HUES64 (cell line): ENCODE measurements around the gene PRDX2.
A peak's percentile ranks its signal among the peaks of the same experiment; 100 is the strongest.

Source experiments
- H3K27ac ChIP-seq: 2 replicates; pipeline ENCODE4 v1.7.0; 2013; ENCODE audit warnings: low read depth, low read length, inconsistent platforms
- H3K27me3 ChIP-seq: 2 replicates; pipeline ENCODE4 v1.6.1; 2013; ENCODE audit warnings: mild to moderate bottlenecking, low read length; ENCODE audit not compliant: insufficient read depth
- H3K36me3 ChIP-seq: 2 replicates; pipeline ENCODE4 v1.6.1; 2013; ENCODE audit warnings: mild to moderate bottlenecking, low read length; ENCODE audit not compliant: insufficient read depth
- H3K4me1 ChIP-seq: 2 replicates; pipeline ENCODE4 v1.6.1; 2013; ENCODE audit warnings: mild to moderate bottlenecking, low read length, moderate library complexity; ENCODE audit not compliant: insufficient read depth
- H3K4me3 ChIP-seq: 2 replicates; pipeline ENCODE4 v1.5.1; 2013; ENCODE audit warnings: mild to moderate bottlenecking, low read length, moderate library complexity
- H3K9ac ChIP-seq: 2 replicates; pipeline ENCODE4 v1.6.1; 2013; ENCODE audit warnings: mild to moderate bottlenecking, low read depth, low read length
- H3K9me3 ChIP-seq: 2 replicates; pipeline ENCODE4 v1.6.1; 2013; ENCODE audit warnings: low read depth, low read length; ENCODE audit not compliant: insufficient read depth
- WGBS: fragments of 150-250, 120-280 bp; methylation state at CpG from one replicate; pipeline ENCODE4 v1.1.7; 2013; ENCODE audit warnings: missing lambda C conversion rate; 5-methylcytosine and 5-hydroxymethylcytosine counted together

The PRDX2 gene

GRCh38 chr19:12773571-12773970 lies 28.0 kb downstream of the PRDX2 start:
- 91% methylated on average over 2 of the region's 2 CpGs for WGBS
- peaks cover 4% of the 10 kb centered on the region; the same call in 1 of the 2 replicates for H3K36me3 ChIP-seq
- H3K4me3 ChIP-seq = no peak overlapping the region
- H3K27ac ChIP-seq = no peak overlapping the region
- peaks cover 6% of the 10 kb centered on the region for H3K4me1 ChIP-seq
- no peaks in the 10 kb centered on the region for H3K27me3 ChIP-seq
- no peak overlapping the region for H3K9ac ChIP-seq
- H3K9me3 ChIP-seq = no peaks in the 10 kb centered on the region

GRCh38 chr19:12772323-12772722 lies 29.3 kb downstream of the PRDX2 start:
- peaks cover 3% of the 10 kb centered on the region for H3K4me1 ChIP-seq
- H3K4me3 ChIP-seq = no peak overlapping the region
- no peak overlapping the region for H3K27ac ChIP-seq
- no peak overlapping the region for H3K9ac ChIP-seq
- no peaks in the 10 kb centered on the region for H3K27me3 ChIP-seq
- WGBS = 88% methylated on average over 4 of the region's 4 CpGs
- peaks cover 9% of the 10 kb centered on the region for H3K36me3 ChIP-seq
- no peaks in the 10 kb centered on the region for H3K9me3 ChIP-seq

DNA sequence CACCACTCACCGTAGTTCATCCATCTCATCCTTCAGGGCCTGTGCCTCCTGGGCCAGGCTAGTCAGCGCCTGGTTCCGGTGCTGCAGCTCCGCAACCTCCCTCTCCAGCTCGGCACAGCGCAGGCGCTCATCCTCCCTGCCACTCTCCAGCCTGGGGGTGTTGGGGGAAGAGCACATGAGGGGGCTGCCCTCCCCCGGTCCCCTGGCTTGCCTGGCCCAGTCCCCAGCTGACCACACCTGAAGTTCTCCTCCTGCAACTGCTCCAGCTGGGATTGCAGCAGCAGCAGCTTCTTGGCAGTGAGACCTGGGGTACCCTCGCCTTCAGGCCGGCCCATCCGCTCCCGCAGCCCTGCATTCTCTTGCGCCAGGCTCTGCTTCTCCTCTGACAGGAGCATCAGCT lies 30.7 kb downstream of the PRDX2 start:
- WGBS = 95% methylated on average over 13 of the region's 13 CpGs

GRCh38 chr19:12769689-12770088 lies 31.9 kb downstream of the PRDX2 start:
- 4% methylated on average over 37 of the region's 37 CpGs for WGBS
- Histone ChIP-seq H3K9ac (no peak overlapping the region), H3K4me1 (peaks cover 3% of the 10 kb centered on the region), H3K27me3 (no peaks in the 10 kb centered on the region), H3K36me3 (peaks cover 15% of the 10 kb centered on the region), H3K9me3 (no peaks in the 10 kb centered on the region), H3K27ac (no peak overlapping the region; the same call in 1 of the 2 replicates), H3K4me3 (peak overlapping the region; percentile 37)

More for the DNA sequence above, 30.7 kb downstream of the PRDX2 start:
- Histone ChIP-seq H3K27ac (no peak overlapping the region), H3K36me3 (peaks cover 9% of the 10 kb centered on the region), H3K27me3 (no peaks in the 10 kb centered on the region), H3K4me3 (no peak overlapping the region), H3K4me1 (peaks cover 3% of the 10 kb centered on the region), H3K9me3 (no peaks in the 10 kb centered on the region), H3K9ac (no peak overlapping the region)

GRCh38 chr19:12767666-12768065 lies 33.9 kb downstream of the PRDX2 start:
- WGBS = 94% methylated on average over 15 of the region's 15 CpGs
- peaks cover 25% of the 10 kb centered on the region for H3K36me3 ChIP-seq
- H3K27ac ChIP-seq = no peak overlapping the region
- H3K9ac ChIP-seq = no peak overlapping the region
- no peaks in the 10 kb centered on the region for H3K27me3 ChIP-seq
- H3K9me3 ChIP-seq = no peaks in the 10 kb centered on the region
- no peak overlapping the region for H3K4me3 ChIP-seq
- H3K4me1 ChIP-seq = peaks cover 3% of the 10 kb centered on the region

- Histone ChIP-seq H3K9ac (no peak overlapping the region), H3K36me3 (peaks cover 25% of the 10 kb centered on the region), H3K9me3 (no peaks in the 10 kb centered on the region), H3K4me1 (peaks cover 3% of the 10 kb centered on the region), H3K27ac (no peak overlapping the region), H3K27me3 (no peaks in the 10 kb centered on the region), H3K4me3 (no peak overlapping the region)
- 84% methylated on average over 11 of the region's 11 CpGs for WGBS
Observed at GRCh38 chr19:12767150-12767549, 34.5 kb downstream of the PRDX2 start.

- Histone ChIP-seq H3K27me3 (no peaks in the 10 kb centered on the region), H3K9me3 (no peaks in the 10 kb centered on the region), H3K36me3 (peaks cover 25% of the 10 kb centered on the region), H3K4me1 (peaks cover 3% of the 10 kb centered on the region), H3K4me3 (peak overlapping the region; percentile 77), H3K9ac (no peak overlapping the region; the same call in 1 of the 2 replicates), H3K27ac (peak overlapping the region; percentile 58; the same call in 1 of the 2 replicates)
- 4% methylated on average over 30 of the region's 30 CpGs for WGBS
Observed at GRCh38 chr19:12766051-12766521, 35.5 kb downstream of the PRDX2 start.

GRCh38 chr19:12764698-12765097 lies 36.9 kb downstream of the PRDX2 start:
- Histone ChIP-seq H3K36me3 (peaks cover 25% of the 10 kb centered on the region), H3K27me3 (no peaks in the 10 kb centered on the region), H3K4me1 (peaks cover 3% of the 10 kb centered on the region), H3K27ac (no peak overlapping the region), H3K9ac (no peak overlapping the region), H3K4me3 (no peak overlapping the region), H3K9me3 (no peaks in the 10 kb centered on the region)
- 96% methylated on average over 16 of the region's 16 CpGs for WGBS

DNA sequence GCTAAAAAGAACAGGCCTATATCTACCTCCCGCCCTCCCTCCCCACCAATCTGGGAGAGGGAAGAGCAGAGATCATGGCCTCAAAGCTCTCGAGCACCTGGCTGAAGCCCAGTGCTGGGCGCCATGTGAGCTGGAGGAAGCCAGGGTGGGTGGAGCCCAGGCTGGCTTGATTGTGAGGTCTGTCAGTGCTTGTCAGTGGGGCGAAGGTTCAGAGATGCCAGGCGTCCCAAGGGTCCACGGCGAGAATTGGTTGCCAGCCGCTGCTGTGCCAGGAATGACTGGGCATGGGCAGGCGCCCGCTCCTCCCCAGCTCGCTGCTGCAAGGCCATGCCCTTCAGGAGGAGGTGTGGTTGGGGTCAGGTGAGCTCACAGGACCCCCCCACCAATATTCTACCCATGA lies 38.5 kb downstream of the PRDX2 start:
- no peak overlapping the region for H3K9ac ChIP-seq
- no peaks in the 10 kb centered on the region for H3K27me3 ChIP-seq
- H3K4me1 ChIP-seq = no peaks in the 10 kb centered on the region
- H3K36me3 ChIP-seq = peaks cover 22% of the 10 kb centered on the region
- H3K9me3 ChIP-seq = no peaks in the 10 kb centered on the region
- no peak overlapping the region for H3K4me3 ChIP-seq
- H3K27ac ChIP-seq = no peak overlapping the region
- WGBS = 97% methylated on average over 9 of the region's 11 CpGs

DNA sequence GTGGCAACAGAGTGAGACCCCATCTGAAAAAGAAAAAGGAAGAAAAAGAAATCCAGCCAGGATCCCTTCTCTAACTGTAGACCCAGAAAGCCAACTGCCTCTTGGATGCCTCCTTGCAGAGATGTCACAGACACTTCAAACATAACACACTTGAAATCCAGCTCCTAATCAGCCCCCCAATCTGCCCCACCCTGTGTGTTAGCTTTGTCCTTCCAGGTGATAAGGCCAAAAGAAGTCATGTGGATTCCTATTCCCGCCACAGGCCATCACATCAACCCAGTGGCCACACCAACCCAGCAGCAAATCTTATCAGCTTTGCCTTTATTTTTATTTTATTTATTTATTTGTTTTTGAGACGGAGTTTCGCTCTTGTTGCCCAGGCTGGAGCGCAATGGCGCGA lies 41.9 kb downstream of the PRDX2 start:
- no peak overlapping the region for H3K9ac ChIP-seq
- H3K36me3 ChIP-seq = peaks cover 14% of the 10 kb centered on the region
- no peak overlapping the region for H3K4me3 ChIP-seq
- no peaks in the 10 kb centered on the region for H3K9me3 ChIP-seq
- H3K4me1 ChIP-seq = no peaks in the 10 kb centered on the region
- WGBS = 71% methylated on average over 1 of the region's 6 CpGs
- H3K27me3 ChIP-seq = no peaks in the 10 kb centered on the region
- no peak overlapping the region for H3K27ac ChIP-seq

- Histone ChIP-seq H3K4me1 (no peaks in the 10 kb centered on the region), H3K27me3 (no peaks in the 10 kb centered on the region), H3K9ac (no peak overlapping the region), H3K4me3 (peak overlapping the region; percentile 45), H3K9me3 (no peaks in the 10 kb centered on the region), H3K27ac (no peak overlapping the region), H3K36me3 (no peaks in the 10 kb centered on the region; the same call in 1 of the 2 replicates)
- WGBS = 7% methylated on average over 60 of the region's 60 CpGs
Observed at GRCh38 chr19:12757544-12758274, 43.9 kb downstream of the PRDX2 start.
